ENCODE data around the gene ALAS2.

GRCh38 chrX:54964766-54965497 is 65.8 kb downstream of the ALAS2 start:
- TF ChIP-seq CTCF (IDR thresholded peaks at IDR 0.05) (no peak), POLR2A (IDR thresholded peaks at IDR 0.05) (no peak)

Data from lower leg skin (tissue), 3 donors.